Measurements from ENCODE around the gene MDFI. TPM values are rescaled to one million over a fixed set of nuclear protein-coding genes. Genes with fewer than 3 reads are reported as not detected.

The MDFI gene
- total RNA-seq, 4 donors from 2014 or later = 0.83 to 4.6 (median 3.5) TPM

DNA sequence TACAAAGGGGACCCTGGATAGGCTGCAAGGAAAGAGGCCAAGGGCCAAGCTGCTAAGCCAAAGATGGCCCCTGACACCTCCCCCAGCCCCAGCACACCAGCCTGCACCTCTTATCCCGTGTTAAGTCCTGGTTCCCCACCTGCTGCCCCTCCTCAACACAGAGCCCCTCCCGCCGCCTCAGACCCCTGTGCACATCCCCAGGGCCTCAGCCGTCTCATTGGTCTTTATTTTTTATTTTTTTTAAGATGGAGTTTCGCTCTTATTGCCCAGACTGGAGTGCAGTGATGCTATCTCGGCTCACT lies 37.1 kb upstream of the MDFI start:
- TF ChIP-seq POLR2A (IDR thresholded peaks at IDR 0.05; ENCODE audit: low read depth) = no peak
- TF ChIP-seq, protein P1, sequence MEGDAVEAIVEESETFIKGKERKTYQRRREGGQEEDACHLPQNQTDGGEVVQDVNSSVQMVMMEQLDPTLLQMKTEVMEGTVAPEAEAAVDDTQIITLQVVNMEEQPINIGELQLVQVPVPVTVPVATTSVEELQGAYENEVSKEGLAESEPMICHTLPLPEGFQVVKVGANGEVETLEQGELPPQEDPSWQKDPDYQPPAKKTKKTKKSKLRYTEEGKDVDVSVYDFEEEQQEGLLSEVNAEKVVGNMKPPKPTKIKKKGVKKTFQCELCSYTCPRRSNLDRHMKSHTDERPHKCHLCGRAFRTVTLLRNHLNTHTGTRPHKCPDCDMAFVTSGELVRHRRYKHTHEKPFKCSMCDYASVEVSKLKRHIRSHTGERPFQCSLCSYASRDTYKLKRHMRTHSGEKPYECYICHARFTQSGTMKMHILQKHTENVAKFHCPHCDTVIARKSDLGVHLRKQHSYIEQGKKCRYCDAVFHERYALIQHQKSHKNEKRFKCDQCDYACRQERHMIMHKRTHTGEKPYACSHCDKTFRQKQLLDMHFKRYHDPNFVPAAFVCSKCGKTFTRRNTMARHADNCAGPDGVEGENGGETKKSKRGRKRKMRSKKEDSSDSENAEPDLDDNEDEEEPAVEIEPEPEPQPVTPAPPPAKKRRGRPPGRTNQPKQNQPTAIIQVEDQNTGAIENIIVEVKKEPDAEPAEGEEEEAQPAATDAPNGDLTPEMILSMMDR (IDR thresholded peaks at IDR 0.05) = no peak
- no peak for TF ChIP-seq EP300 (IDR thresholded peaks at IDR 0.05)
- no peak for TF ChIP-seq POLR2AphosphoS5 (IDR thresholded peaks at IDR 0.05)
- H3K36me3 ChIP-seq = peaks cover 11 to 42% (median 36%) of the 10 kb centered on the region in 4 donors
- DNase-seq (ENCODE audit: extremely low spot score) = no peak
- intact Hi-C loops (cut with DNase I) = no loop called here
- no peak overlapping the region for H3K4me3 ChIP-seq
- no peaks in the 10 kb centered on the region for H3K27me3 ChIP-seq
- 94% methylated on average over 6 of the region's 6 CpGs for WGBS
- H3K4me1 ChIP-seq = peaks cover 3 to 20% (median 17%) of the 10 kb centered on the region in 4 donors
- no peak overlapping the region for H3K27ac ChIP-seq (replicated peaks in 1 of 4)
- no peaks in the 10 kb centered on the region for H3K9me3 ChIP-seq

DNA sequence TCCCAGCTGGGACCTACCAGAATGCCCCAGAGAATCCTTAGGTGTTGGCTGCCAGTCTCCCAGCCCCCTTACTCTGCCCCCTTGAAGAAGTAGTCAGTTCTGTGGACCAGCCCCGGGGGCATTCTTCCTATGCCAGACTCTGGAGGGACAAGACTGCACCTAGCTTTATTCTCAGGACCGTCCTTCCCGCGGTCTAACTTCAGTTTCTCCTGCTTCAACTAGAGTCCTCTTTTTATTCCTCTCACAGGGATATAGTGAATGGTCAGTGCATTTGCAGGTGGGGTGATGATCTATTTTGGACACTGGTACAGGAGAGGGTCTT lies 35.9 kb upstream of the MDFI start:
- TF ChIP-seq EP300 (IDR thresholded peaks at IDR 0.05) = no peak
- TF ChIP-seq, protein P1 (IDR thresholded peaks at IDR 0.05) = no peak
- no peak for TF ChIP-seq POLR2AphosphoS5 (IDR thresholded peaks at IDR 0.05)
- TF ChIP-seq POLR2A (IDR thresholded peaks at IDR 0.05; ENCODE audit: low read depth) = no peak
- peak overlapping the region in 3 of 4 donors; percentile 9 to 53 (median 38) for H3K27ac ChIP-seq (replicated peaks in 1 of 4)

DNA sequence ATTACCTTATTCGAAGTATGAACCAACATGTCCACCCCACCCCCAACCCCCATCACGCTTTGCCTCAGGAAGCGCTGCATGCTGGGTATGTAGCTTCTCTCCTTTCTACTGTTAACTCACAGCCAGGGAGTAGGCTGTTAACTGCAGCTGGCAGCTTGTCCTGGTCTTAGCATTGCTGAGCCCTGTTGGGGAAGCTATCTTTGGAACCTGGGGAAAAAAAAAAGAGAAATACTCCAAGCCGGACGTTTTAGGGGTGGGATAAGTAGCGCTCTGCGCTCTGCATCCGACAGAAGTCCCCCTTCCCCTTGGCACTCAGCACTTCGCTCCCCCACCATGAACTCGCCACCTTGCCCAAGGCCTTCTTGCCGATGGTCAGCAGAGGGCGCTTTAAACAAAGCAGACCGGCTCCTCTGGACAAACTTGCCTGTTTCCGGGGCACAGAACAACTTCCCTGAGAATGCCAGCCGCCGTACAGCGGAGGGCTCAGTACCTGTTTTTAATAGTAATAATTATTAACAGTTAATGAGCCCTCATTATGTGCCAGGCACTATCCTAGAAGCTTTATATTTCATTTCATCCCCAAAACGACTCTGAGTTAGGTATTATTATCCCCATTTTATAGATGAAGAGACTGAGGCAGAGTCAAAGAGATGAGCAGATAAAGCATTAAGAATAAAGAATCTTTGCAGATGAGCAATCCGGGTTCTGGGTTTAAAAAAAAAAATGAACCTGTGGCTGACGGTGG lies 35.2 kb upstream of the MDFI start:
- Histone ChIP-seq H3K9me3 (no peaks in the 10 kb centered on the region), H3K27me3 (no peaks in the 10 kb centered on the region), H3K27ac (replicated peaks in 1 of 4) (peak overlapping the region in 2 of 4 donors; percentile 33 to 53), H3K36me3 (peaks cover 4 to 24% (median 19%) of the 10 kb centered on the region in 4 donors), H3K4me1 (peaks cover 3 to 20% (median 17%) of the 10 kb centered on the region in 4 donors), H3K4me3 (peak overlapping the region in 3 of 4 donors; percentile 13 to 23 (median 19))
- 4% methylated on average over 19 of the region's 20 CpGs for WGBS
- intact Hi-C loops (cut with DNase I) = loop anchor here (1.0 kb wide), 1 partner anchor 80 kb away; no protein-coding TSS in a partner anchor
- peak in 1 of 2 donors; percentile 38 for TF ChIP-seq POLR2AphosphoS5 (IDR thresholded peaks at IDR 0.05)
- TF ChIP-seq, protein P1 (IDR thresholded peaks at IDR 0.05) = peak; percentile 84 to 96 (median 92)
- TF ChIP-seq EP300 (IDR thresholded peaks at IDR 0.05) = no peak
- DNase-seq (ENCODE audit: extremely low spot score) = no peak

More for the DNA sequence above, 35.9 kb upstream of the MDFI start:
- peaks cover 4 to 30% (median 24%) of the 10 kb centered on the region in 4 donors for H3K36me3 ChIP-seq
- no peaks in the 10 kb centered on the region for H3K27me3 ChIP-seq
- DNase-seq (ENCODE audit: extremely low spot score) = no peak
- no peak overlapping the region for H3K4me3 ChIP-seq
- peaks cover 3 to 20% (median 17%) of the 10 kb centered on the region in 4 donors for H3K4me1 ChIP-seq
- intact Hi-C loops (cut with DNase I) = no loop called here
- no peaks in the 10 kb centered on the region for H3K9me3 ChIP-seq
- 74% methylated on average over 4 of the region's 4 CpGs for WGBS

DNA sequence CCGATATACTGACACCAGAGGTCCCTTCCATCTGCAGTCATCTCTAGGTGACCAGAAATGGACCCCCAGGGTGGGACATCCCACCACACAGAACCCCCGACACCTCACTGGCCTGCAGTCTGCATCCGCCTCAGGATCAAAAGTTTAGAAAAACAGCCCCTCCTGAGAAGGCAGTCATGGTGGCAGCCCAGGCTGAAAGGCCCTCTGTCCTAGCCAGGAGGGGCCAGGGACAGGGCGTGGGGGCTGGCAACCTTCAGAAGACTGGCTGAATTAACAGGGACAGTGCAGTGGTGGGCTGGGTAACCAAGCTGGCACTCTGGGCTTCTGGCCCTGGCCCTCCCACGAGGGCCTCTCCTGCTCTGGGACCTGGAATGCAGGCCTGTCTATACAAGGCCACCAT lies 34.3 kb upstream of the MDFI start:
- H3K27me3 ChIP-seq = no peaks in the 10 kb centered on the region
- H3K36me3 ChIP-seq = peaks cover 3 to 14% (median 12%) of the 10 kb centered on the region in 4 donors
- whole genome bisulfite sequencing = 86% methylated on average over 3 of the region's 5 CpGs
- H3K27ac ChIP-seq (replicated peaks in 1 of 4) = no peak overlapping the region
- no peak overlapping the region for H3K4me3 ChIP-seq
- DNase-seq (ENCODE audit: extremely low spot score) = no peak
- no peak for TF ChIP-seq POLR2AphosphoS5 (IDR thresholded peaks at IDR 0.05)
- no peak for TF ChIP-seq POLR2A (IDR thresholded peaks at IDR 0.05; ENCODE audit: low read depth)
- no peak for TF ChIP-seq EP300 (IDR thresholded peaks at IDR 0.05)
- TF ChIP-seq, protein P1 (IDR thresholded peaks at IDR 0.05) = no peak
- intact Hi-C loops (cut with DNase I) = no loop called here
- H3K4me1 ChIP-seq = peaks cover 3 to 20% (median 17%) of the 10 kb centered on the region in 4 donors
- no peaks in the 10 kb centered on the region for H3K9me3 ChIP-seq

Data from esophagus muscularis mucosa (tissue), 4 donors.